Smooth muscle cell (in vitro differentiated cells): ENCODE measurements around the gene FDPS. TPM values are rescaled to one million over a fixed set of nuclear protein-coding genes. Genes with fewer than 3 reads are reported as not detected.
A peak's percentile ranks its signal among the peaks of the same experiment; 100 is the strongest.

Experiments used
- DNase-seq: peaks from one replicate; lab custom pipeline; 2025; ENCODE audit not compliant: unreplicated experiment; lab: John Stamatoyannopoulos, UW
- H2AFZ ChIP-seq: fragments of 200-600 bp; sonication (generic); 2 replicates; pipeline ENCODE4 v1.6.0; 2016; ENCODE audit warnings: antibody characterized with exemption, low read depth, mild to moderate bottlenecking
- H3F3A ChIP-seq: fragments of 200-600 bp; sonication (generic); 2 replicates; pipeline ENCODE4 v1.6.0; 2017; ENCODE audit warnings: antibody characterized with exemption, low read depth
- H3K27ac ChIP-seq: fragments of 200-600 bp; sonication (generic); 2 replicates; pipeline ENCODE4 v1.5.1; 2016; ENCODE audit warnings: low read depth, mild to moderate bottlenecking
- H3K27me3 ChIP-seq: fragments of 200-600 bp; sonication (generic); 2 replicates; pipeline ENCODE4 v1.6.1; 2016; ENCODE audit warnings: low read depth, mild to moderate bottlenecking
- H3K36me3 ChIP-seq: fragments of 200-600 bp; sonication (generic); 2 replicates; pipeline ENCODE4 v1.5.1; 2016; ENCODE audit warnings: low read depth
- H3K4me1 ChIP-seq: fragments of 200-600 bp; sonication (generic); 2 replicates; pipeline ENCODE4 v1.5.1; 2016; ENCODE audit warnings: low read depth
- H3K4me2 ChIP-seq: fragments of 200-600 bp; sonication (generic); 2 replicates; pipeline ENCODE4 v1.6.0; 2016; ENCODE audit warnings: mild to moderate bottlenecking
- H3K4me3 ChIP-seq: fragments of 200-600 bp; sonication (generic); 2 replicates; pipeline ENCODE4 v1.5.1; 2016; ENCODE audit warnings: mild to moderate bottlenecking
- H3K79me2 ChIP-seq: fragments of 200-600 bp; sonication (generic); 2 replicates; pipeline ENCODE4 v1.6.0; 2016; ENCODE audit warnings: low read depth, mild to moderate bottlenecking
- H3K9ac ChIP-seq: fragments of 200-600 bp; sonication (generic); 2 replicates; pipeline ENCODE4 v1.6.0; 2016; ENCODE audit warnings: low read depth
- H3K9me3 ChIP-seq: fragments of 200-600 bp; sonication (generic); replicated peaks from 2 replicates; pipeline ENCODE4 v1.5.1; 2016; ENCODE audit warnings: low read depth
- H4K20me1 ChIP-seq: fragments of 200-600 bp; sonication (generic); 2 replicates; pipeline ENCODE4 v1.6.0; 2016; ENCODE audit warnings: low read depth
- WGBS: methylation state at CpG from one replicate; pipeline ENCODE4 v1.1.7; 2016; ENCODE audit warnings: low lambda C conversion rate; 5-methylcytosine and 5-hydroxymethylcytosine counted together
- polyA plus RNA-seq: library from polyadenylated mRNA; unstranded; fragments of >200 nt; fragmentation: Nextera tagmentation; extraction: Ambion mirVana; gene quantifications from 2 replicates; pipeline ENCODE4 v1.2.1, GENCODE V29; 2016
- total RNA-seq: library from RNA; depleted of rRNA; stranded (reverse); fragments of >200 nt; gene quantifications from 2 replicates; pipeline ENCODE4 v1.2.3, GENCODE V29; 2014
- TF ChIP-seq, protein P1 (sequence below): fragments of 200-600 bp; sonication (generic); IDR thresholded peaks from 2 replicates; pipeline ENCODE4 v1.5.1; 2017; ENCODE audit warnings: borderline replicate concordance, mild to moderate bottlenecking, antibody characterized with exemption; ENCODE audit not compliant: insufficient read depth, poor library complexity, severe bottlenecking

Gene FDPS
- total and polyA plus RNA-seq, 2 experiments from 2014 or later = 104 to 299 TPM

DNA sequence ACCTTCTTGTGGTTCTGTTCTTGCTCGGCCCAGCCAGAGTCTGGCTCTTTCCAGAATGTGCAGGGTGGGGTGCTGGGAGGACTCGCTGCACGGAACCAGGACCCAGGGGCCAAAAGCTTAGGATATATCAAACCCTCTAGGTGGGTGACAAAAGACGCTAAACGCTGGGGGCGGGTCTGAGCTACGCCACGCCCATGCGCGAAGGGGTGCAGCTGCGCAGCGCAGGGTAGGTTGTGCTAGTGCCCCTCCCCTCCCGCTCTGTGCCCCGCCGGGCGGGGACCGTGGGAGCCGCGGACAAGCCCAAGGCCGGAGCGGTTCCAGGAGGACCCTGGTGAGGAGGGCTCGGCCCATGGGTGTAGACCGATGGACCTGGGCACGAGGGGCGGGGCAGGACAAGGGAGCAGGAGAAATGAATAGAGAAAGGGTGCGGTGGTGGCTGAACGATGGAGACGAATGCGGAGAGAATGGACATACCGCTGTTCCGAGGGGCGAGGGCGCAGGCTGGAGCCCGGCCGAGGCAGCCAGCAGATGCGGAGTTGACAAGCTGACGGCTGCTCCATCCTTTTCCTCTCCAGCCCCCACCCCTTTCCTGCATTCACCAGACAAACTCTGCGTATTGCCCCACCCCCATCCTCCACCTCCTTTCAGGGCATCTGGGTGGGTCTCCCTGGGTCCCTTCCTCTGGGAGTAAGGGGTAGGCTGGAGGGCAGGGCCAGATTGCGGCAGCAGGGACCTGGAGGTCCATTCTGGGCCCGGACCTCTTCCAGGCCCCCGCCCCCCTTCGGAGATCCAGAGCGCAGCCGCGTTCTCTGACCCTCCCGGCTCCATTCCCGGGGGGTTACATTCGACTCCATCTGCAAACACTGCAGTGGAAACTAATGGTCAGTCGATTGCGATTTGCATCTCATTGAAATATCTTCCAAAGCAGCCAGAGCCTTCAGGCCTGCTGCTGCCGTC is 12.3 kb downstream of the FDPS start, which contains the start of gene RUSC1:
Gene RUSC1, plus strand, starts transcription at position 234 of the 957 bp plus-strand sequence. CDS start 880 bp downstream, outside the sequence.
- H3K27ac ChIP-seq = no peak within 1 kb of the TSS
- WGBS = 22% methylated on average over 38 of the region's 51 CpGs
- DNase-seq = peak; percentile 16
- peak within 1 kb of the TSS; percentile 75 for H3K4me3 ChIP-seq
- TF ChIP-seq, protein P1, sequence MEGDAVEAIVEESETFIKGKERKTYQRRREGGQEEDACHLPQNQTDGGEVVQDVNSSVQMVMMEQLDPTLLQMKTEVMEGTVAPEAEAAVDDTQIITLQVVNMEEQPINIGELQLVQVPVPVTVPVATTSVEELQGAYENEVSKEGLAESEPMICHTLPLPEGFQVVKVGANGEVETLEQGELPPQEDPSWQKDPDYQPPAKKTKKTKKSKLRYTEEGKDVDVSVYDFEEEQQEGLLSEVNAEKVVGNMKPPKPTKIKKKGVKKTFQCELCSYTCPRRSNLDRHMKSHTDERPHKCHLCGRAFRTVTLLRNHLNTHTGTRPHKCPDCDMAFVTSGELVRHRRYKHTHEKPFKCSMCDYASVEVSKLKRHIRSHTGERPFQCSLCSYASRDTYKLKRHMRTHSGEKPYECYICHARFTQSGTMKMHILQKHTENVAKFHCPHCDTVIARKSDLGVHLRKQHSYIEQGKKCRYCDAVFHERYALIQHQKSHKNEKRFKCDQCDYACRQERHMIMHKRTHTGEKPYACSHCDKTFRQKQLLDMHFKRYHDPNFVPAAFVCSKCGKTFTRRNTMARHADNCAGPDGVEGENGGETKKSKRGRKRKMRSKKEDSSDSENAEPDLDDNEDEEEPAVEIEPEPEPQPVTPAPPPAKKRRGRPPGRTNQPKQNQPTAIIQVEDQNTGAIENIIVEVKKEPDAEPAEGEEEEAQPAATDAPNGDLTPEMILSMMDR = no peak
- H3K9ac ChIP-seq = no peak within 1 kb of the TSS
- H4K20me1 ChIP-seq = peaks cover 22% of the 10 kb centered on the region
- H2AFZ ChIP-seq = no peak within 1 kb of the TSS
- peaks cover 18% of the 10 kb centered on the region for H3K4me1 ChIP-seq
- H3F3A ChIP-seq = peaks cover 12% of the 10 kb centered on the region
- H3K4me2 ChIP-seq = peak within 1 kb of the TSS; percentile 88
- H3K36me3 ChIP-seq = no peaks in the 10 kb centered on the region
- H3K9me3 ChIP-seq = no peaks in the 10 kb centered on the region
- no peaks in the 10 kb centered on the region for H3K27me3 ChIP-seq
- H3K79me2 ChIP-seq = no peaks in the 10 kb centered on the region

DNA sequence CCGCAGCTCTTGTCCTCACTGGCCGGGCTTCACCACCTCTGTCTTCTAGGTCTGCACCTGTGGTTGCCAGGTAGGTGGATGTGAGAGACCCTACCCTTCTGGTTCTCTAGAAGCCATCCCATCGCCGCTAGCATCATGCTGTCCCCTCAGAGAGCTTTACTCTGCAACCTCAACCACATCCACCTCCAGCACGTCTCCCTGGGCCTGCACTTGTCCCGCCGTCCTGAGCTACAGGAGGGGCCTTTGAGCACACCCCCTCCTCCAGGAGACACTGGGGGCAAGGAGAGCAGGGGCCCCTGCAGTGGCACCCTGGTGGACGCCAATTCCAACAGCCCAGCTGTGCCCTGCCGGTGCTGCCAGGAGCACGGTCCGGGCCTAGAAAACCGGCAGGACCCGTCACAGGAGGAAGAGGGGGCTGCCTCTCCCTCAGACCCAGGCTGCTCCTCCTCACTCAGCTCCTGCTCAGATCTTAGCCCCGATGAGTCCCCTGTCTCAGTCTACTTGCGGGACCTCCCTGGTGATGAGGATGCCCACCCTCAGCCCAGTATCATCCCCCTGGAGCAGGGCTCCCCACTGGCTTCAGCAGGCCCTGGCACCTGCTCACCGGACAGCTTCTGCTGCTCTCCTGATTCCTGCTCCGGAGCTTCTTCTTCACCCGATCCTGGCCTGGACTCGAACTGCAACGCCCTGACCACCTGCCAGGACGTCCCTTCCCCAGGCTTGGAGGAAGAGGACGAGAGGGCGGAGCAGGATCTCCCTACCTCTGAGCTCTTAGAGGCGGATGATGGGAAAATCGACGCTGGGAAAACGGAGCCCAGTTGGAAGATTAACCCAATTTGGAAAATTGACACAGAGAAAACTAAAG is 13.2 kb downstream of the FDPS start:
- H3K27me3 ChIP-seq = no peaks in the 10 kb centered on the region
- WGBS = 64% methylated on average over 27 of the region's 27 CpGs
- no peaks in the 10 kb centered on the region for H3K79me2 ChIP-seq
- peaks cover 18% of the 10 kb centered on the region for H3K4me1 ChIP-seq
- TF ChIP-seq, protein P1 = no peak
- H3K4me3 ChIP-seq = peak overlapping the region; percentile 75
- no peak overlapping the region for H3K9ac ChIP-seq
- H2AFZ ChIP-seq = no peak overlapping the region
- no peaks in the 10 kb centered on the region for H3K9me3 ChIP-seq
- no peaks in the 10 kb centered on the region for H3K36me3 ChIP-seq
- H3F3A ChIP-seq = peaks cover 12% of the 10 kb centered on the region
- DNase-seq = no peak
- peak overlapping the region; percentile 88 for H3K4me2 ChIP-seq
- H4K20me1 ChIP-seq = peaks cover 18% of the 10 kb centered on the region
- no peak overlapping the region for H3K27ac ChIP-seq

- Histone ChIP-seq H3F3A (peaks cover 12% of the 10 kb centered on the region), H3K27me3 (no peaks in the 10 kb centered on the region), H2AFZ (no peak overlapping the region), H3K36me3 (no peaks in the 10 kb centered on the region), H3K4me3 (peak overlapping the region; percentile 75), H3K4me1 (peaks cover 18% of the 10 kb centered on the region), H4K20me1 (peaks cover 18% of the 10 kb centered on the region), H3K9me3 (no peaks in the 10 kb centered on the region), H3K27ac (peak overlapping the region; percentile 50), H3K9ac (peak overlapping the region; percentile 37), H3K79me2 (no peaks in the 10 kb centered on the region), H3K4me2 (peak overlapping the region; percentile 88)
- DNase-seq = peak; percentile 61
- WGBS = 6% methylated on average over 26 of the region's 28 CpGs
- TF ChIP-seq, protein P1 = no peak
These were observed 13.9 kb downstream of the FDPS start for GRCh38 chr1:155322571-155322952.
